Esophagus muscularis mucosa (tissue), 3 donors: Measurements from ENCODE around the gene MPHOSPH8.

Experiments used
- CTCF ChIP-seq, 3 experiments: fragments of 200-600 bp in 2 of 3; fragments of 450-650 bp in 1 of 3; sonication (generic) in 2 of 3; IDR thresholded peaks; one replicate each; pipeline ENCODE4 v1.5.1; 2017 to 2019; ENCODE audit warnings: antibody characterized with exemption in 3 of 3, mild to moderate bottlenecking in 2 of 3, moderate library complexity in 1 of 3
- POLR2A ChIP-seq: fragments of 450-650 bp; IDR thresholded peaks from one replicate; pipeline ENCODE4 v1.6.1; 2017; ENCODE audit warnings: antibody characterized with exemption, moderate library complexity, mild to moderate bottlenecking, low read depth

DNA sequence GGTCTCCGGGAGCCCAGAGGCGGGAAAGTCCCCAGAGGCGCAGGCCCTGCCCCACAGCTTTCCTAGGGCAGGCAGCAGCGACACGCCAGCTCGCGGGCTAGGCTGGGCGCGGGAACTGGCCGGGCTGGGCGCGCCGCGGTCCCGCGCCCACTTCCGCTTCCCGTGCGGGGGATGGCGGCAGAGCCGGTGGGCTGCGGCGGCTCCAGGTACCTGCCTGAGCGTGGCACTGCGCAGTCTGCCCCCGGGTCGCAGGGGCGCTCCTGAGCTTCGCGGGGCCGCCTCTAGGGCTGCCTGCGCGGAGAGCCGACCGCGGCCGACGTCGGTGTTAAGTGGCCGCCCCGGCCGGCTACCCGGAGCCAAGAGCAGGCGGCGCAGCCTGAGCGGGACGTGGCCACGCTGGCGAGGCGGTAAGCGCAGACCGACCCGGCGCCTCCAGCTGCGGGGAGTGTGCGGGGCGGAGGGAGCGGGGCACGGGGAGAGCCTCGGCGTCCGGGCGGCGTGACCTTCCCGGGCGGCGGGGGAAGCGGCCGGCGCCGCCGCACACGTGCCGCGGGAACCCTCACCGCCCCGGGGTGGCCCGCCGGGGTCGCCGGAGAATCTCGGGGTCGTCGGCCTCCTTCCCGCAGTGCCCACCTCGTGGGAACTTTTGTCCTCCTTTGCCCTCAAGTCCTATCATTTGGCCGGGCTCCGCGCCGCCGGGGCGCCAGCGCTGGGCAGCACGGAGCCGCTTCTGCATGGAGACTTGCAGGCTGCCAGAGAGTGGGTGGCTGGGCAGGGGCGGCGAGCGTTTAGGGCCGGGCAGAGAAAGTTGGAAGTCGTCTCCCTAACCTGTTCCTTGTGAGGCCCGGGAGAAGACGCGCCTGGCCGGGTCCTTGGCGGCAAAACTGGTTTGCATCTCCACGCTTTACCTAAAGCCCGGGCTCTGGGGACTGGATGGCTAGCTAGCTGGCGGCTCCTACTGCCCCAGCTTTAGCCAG lies 31.4 kb upstream of the MPHOSPH8 start:
- TF ChIP-seq POLR2A (no peak), CTCF (IDR thresholded peaks at IDR 0.05) (no peak)
